Lung (tissue), 12 donors: ENCODE measurements around the gene LGALSL. TPM values are rescaled to one million over a fixed set of nuclear protein-coding genes. Genes with fewer than 3 reads are reported as not detected.

Source experiments
- ATAC-seq: fragments of 200-7000 bp; cut with Tn5 transposase; one replicate; pipeline ENCODE4 v1.9.1; 2020; ENCODE audit warnings: moderate number of reproducible peaks; ENCODE audit not compliant: insufficient read depth, low FRiP score
- DNase-seq, 3 donors: peaks; one replicate each; pipeline ENCODE4 v3.0.0-alpha.2; 2013 to 2017
- H3K27ac ChIP-seq, 2 donors: one replicate each; pipeline ENCODE4 v1.5.1; 2013; ENCODE audit warnings: mild to moderate bottlenecking in 2 of 2, moderate library complexity in 2 of 2, control low read depth in 1 of 2, inconsistent platforms in 1 of 2, low read depth in 1 of 2, low read length in 1 of 2
- H3K27me3 ChIP-seq, 3 donors: one replicate each; pipeline ENCODE4 v1.5.1; 2013; ENCODE audit warnings: low read length in 2 of 3; ENCODE audit not compliant: control insufficient read depth in 3 of 3, insufficient read depth in 3 of 3
- H3K36me3 ChIP-seq, 4 donors: one replicate each; pipeline ENCODE4 v1.5.1; 2013; ENCODE audit warnings: low read length in 4 of 4, mild to moderate bottlenecking in 1 of 4, moderate library complexity in 1 of 4; ENCODE audit not compliant: control insufficient read depth in 4 of 4, insufficient read depth in 4 of 4
- H3K4me1 ChIP-seq, 5 donors: one replicate each; pipeline ENCODE4 v1.5.1; 2013; ENCODE audit warnings: low read length in 5 of 5, mild to moderate bottlenecking in 2 of 5, moderate library complexity in 1 of 5; ENCODE audit not compliant: control insufficient read depth in 5 of 5, insufficient read depth in 5 of 5
- H3K4me3 ChIP-seq: one replicate; pipeline ENCODE4 v1.5.1; 2013; ENCODE audit warnings: mild to moderate bottlenecking, control low read depth, moderate library complexity
- H3K9ac ChIP-seq, 2 donors: one replicate each; pipeline ENCODE4 v1.5.1; 2013; ENCODE audit warnings: low read length in 2 of 2, control low read depth in 1 of 2; ENCODE audit not compliant: insufficient read depth in 1 of 2
- H3K9me3 ChIP-seq, 4 donors: one replicate each; pipeline ENCODE4 v1.5.1; 2013; ENCODE audit warnings: low read length in 3 of 4, mild to moderate bottlenecking in 1 of 4, moderate library complexity in 1 of 4; ENCODE audit not compliant: control insufficient read depth in 4 of 4, insufficient read depth in 3 of 4
- CTCF ChIP-seq: IDR thresholded peaks from 2 replicates; pipeline ENCODE4 v1.5.1; 2012; ENCODE audit warnings: mild to moderate bottlenecking; ENCODE audit errors: control extremely low read depth, extremely low read depth
- WGBS, 2 donors: extraction: QIAGEN DNeasy Blood & Tissue Kit; methylation state at CpG; one replicate each; pipeline ENCODE4 v1.1.7; 2013; 5-methylcytosine and 5-hydroxymethylcytosine counted together
- polyA plus RNA-seq, 2 donors: library from polyadenylated mRNA; stranded (reverse); fragments of 200-250 nt; gene quantifications; one replicate each; pipeline ENCODE4 v1.2.1, GENCODE V29; 2013
- total RNA-seq, 2 donors: library from RNA; depleted of rRNA in 1 of 2; stranded (reverse); fragments of >200 nt in 1 of 2; gene quantifications; one replicate each; pipeline ENCODE4 v1.2.1, GENCODE V29; 2014 to 2021
- donor health status: control.
- donor health status: control.
- donor health status: Bipolar disorder and iron deficiency.
- donor health status: healthy.
- donor health status: DM: yes; HTN: yes; CAD: no.

The LGALSL gene
- total and polyA plus RNA-seq, 4 donors: 9.1 to 30.6 (median 25.9) TPM

GRCh38 chr2:64477979-64478378 is 24.0 kb downstream of the LGALSL start:
- 84 to 92% methylated on average over 4 of the region's 4 CpGs for WGBS, 2 donors
- DNase-seq (peak in 2 of 3 donors; percentile 65 to 82), ATAC-seq (no peak)
- no peaks in the 10 kb centered on the region for H3K36me3 ChIP-seq
- no peaks in the 10 kb centered on the region for H3K9me3 ChIP-seq
- H3K4me1 ChIP-seq: peaks cover 0 to 15% (median 6%) of the 10 kb centered on the region in 5 donors
- no peaks in the 10 kb centered on the region for H3K27me3 ChIP-seq
- no peak overlapping the region for H3K9ac ChIP-seq
- H3K4me3 ChIP-seq: no peak overlapping the region
- no peak for TF ChIP-seq CTCF
- H3K27ac ChIP-seq: no peak overlapping the region

- ATAC-seq: no peak
- Histone ChIP-seq H3K27ac (no peak overlapping the region), H3K4me1 (peaks cover 0 to 15% (median 6%) of the 10 kb centered on the region in 5 donors), H3K36me3 (no peaks in the 10 kb centered on the region), H3K9me3 (no peaks in the 10 kb centered on the region), H3K9ac (no peak overlapping the region), H3K4me3 (no peak overlapping the region), H3K27me3 (no peaks in the 10 kb centered on the region)
- WGBS, 2 donors: 92 to 97% methylated on average over 3 of the region's 3 CpGs
- no peak for DNase-seq
- TF ChIP-seq CTCF: no peak
Measured at GRCh38 chr2:64478502-64479230, 24.7 kb downstream of the LGALSL start.

- Histone ChIP-seq H3K4me3 (no peak overlapping the region), H3K4me1 (peaks cover 0 to 11% (median 6%) of the 10 kb centered on the region in 5 donors), H3K9me3 (no peaks in the 10 kb centered on the region), H3K27me3 (no peaks in the 10 kb centered on the region), H3K36me3 (no peaks in the 10 kb centered on the region), H3K9ac (no peak overlapping the region), H3K27ac (no peak overlapping the region)
- ATAC-seq (no peak), DNase-seq (no peak)
- TF ChIP-seq CTCF: no peak
- 93 to 97% methylated on average over 10 of the region's 10 CpGs for WGBS, 2 donors
Measured at GRCh38 chr2:64479259-64480117, 25.5 kb downstream of the LGALSL start.
